Activated CD4-positive, CD25-positive, alpha-beta regulatory T cell (primary cell): ENCODE measurements around the gene MYO5A.
A peak's percentile ranks its signal among the peaks of the same experiment; 100 is the strongest.
"Not testable (repeated sequence)": the region's sequence is repeated elsewhere in the genome, so short reads cannot be mapped to it uniquely, and the experiment has no call there.

Source experiments
- DNase-seq, 4 experiments: peaks; one replicate each; lab custom pipeline; 2025; lab: John Stamatoyannopoulos, UW

Gene MYO5A

DNA sequence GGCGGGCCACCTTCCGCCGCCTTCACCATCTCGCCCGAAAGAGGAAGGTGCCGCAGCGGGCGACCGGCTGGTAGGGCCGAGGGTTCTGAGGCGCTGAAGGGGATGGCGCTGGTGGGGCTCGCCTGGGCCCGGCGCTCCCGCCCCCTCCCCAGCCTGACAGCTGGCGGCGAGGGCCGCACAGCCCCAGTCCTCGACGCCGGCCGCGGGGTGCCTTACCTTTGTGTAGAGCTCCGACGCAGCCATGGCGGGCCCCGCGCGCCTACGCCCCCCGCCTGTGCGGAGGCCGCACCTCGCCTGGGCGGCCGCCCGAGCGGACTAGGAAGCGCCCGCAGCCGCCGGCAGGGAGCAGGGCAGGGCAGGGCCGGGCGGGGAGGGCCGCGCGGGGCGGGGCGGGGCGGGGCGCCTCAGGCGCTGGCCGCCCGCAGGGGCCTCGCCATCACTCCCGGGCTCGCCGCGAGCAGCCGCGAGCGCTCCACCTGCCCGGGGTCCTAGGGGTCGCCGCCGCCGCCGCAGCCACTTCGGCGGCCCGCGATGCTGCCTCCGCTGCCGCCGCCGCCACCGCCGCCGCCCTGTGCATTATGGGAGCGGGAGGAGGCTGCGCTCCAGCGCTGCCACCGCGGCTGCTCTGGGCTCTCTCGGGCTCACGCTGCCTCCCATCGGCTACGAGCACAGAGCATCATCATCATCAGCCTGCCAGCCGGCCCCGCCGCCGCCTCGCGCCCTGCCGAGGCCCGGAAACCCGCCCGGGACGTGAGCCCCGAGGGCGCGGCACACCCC is at the start of gene MYO5A:
TSS of gene MYO5A (minus strand) at position 317 of the 777 bp plus-strand sequence. CDS start at position 243, 74 bp downstream.
- DNase-seq = peak; percentile 57 to 78 (median 66)

GRCh38 chr15:52576692-52577091 is 48.0 kb upstream of the MYO5A start:
- no peak for DNase-seq

DNA sequence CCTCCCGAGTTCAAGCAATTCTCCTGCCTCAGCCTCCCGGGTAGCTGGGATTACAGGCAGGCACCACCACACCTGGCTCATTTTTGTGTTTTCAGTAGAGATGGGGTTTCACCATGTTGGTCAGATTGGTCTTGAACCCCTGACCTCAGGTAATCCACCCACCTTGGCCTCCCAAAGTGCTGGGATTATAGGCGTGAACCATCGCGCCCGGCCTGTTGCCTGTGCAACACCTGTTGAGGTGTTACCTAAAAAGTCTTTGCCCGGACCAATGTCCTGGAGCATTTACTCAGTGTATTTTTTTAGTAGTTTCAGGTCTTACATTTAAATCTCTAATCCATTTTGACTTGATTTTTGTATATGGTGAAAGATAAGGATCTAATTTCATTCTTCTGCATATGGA is 46.9 kb upstream of the MYO5A start:
- not testable (repeated sequence) for DNase-seq

- DNase-seq = no peak
Observed at GRCh38 chr15:52575072-52575471, 46.4 kb upstream of the MYO5A start.

DNA sequence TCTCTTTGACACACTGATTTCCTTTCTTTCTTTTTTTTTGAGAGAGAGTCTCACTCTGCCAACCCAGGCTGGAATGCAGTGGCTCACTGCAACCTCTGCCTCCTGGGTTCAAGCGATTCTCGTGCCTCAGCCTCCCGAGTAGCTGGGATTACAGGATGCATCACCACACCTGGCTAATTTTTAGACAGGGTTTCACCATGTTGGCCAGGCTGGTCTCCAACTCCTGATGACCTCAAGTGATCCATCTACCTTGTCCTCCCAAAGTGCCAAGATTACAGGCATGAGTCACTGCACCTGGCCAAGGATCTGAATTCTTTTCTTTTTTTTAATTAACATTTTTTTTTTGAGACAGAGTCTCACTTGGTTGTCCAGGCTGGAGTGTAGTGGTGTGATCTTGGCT is 45.9 kb upstream of the MYO5A start:
- not testable (repeated sequence) for DNase-seq

DNA sequence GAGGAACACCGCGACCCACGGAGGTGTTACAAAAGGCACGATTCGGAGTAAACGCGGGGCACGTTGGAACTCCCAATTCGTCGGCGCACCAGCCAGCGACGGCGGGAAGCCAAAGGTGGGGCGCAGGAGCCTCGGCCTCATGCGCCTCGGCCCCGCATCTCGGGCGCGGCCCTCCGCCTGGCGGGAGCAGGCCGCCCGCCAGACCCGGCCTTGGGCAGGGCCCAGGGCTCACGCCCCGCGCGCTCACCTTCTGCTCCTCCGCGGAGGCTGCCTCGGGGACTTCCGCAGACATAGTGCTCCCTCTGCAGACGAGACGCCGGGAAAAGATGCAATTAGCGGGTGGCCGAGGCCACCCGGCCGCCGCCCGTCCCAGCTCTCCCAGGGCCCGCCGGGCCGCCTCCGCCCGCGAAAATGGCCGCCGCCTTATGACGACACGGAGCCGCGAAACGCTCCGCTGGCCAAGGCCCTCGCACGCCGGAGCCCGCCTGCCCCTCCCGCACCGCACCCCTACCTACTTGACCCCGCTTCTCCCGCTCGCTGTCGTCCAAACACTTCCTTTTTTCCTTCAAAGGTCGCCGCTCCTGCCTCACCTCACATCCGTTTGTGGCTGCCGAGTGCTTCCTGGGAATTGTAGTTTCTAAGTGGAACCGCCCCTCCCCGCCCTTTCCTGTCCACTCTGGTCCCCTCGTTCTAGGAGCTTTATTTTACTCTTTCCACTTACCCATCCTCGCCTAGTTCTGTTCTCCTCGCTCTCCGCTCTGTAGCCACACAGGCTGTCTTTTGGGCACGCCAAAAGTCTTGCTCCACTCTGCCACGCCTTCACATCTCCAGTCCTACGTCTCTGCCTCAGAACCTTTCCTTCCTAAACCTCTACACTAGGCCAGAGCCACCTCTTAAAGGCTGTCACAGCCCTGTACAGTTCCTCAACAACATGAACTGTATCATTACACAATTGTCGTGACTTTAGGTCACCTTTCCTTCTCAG is 40.2 kb upstream of the MYO5A start, which contains the start of gene ARPP19:
TSS of gene ARPP19 (minus strand) at position 430 of the 985 bp plus-strand sequence. CDS start at position 292, 138 bp downstream.
- peak; percentile 52 to 60 (median 58) for DNase-seq

GRCh38 chr15:52567871-52568600 is 39.4 kb upstream of the MYO5A start:
- peak in 3 of 4 experiments; percentile 10 to 25 (median 21) for DNase-seq

DNA sequence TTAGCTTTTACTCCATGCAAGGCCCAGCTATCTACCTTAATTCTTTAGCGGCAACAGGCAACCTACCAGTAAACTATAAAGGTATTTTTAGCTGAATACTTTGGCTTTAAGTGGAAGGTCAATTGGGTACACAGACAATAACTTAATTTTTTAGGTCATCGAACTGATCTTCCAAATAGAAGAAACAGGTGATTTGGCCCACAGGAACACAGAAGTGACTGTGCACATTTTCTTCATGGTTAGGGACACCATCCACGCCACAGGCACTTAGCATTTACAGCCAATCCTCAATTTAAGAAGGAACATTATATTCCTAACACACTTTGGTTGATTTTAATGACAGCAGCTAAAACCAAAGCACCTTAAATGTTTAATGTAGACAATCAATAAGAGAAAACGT is 38.2 kb upstream of the MYO5A start:
- no peak for DNase-seq

DNA sequence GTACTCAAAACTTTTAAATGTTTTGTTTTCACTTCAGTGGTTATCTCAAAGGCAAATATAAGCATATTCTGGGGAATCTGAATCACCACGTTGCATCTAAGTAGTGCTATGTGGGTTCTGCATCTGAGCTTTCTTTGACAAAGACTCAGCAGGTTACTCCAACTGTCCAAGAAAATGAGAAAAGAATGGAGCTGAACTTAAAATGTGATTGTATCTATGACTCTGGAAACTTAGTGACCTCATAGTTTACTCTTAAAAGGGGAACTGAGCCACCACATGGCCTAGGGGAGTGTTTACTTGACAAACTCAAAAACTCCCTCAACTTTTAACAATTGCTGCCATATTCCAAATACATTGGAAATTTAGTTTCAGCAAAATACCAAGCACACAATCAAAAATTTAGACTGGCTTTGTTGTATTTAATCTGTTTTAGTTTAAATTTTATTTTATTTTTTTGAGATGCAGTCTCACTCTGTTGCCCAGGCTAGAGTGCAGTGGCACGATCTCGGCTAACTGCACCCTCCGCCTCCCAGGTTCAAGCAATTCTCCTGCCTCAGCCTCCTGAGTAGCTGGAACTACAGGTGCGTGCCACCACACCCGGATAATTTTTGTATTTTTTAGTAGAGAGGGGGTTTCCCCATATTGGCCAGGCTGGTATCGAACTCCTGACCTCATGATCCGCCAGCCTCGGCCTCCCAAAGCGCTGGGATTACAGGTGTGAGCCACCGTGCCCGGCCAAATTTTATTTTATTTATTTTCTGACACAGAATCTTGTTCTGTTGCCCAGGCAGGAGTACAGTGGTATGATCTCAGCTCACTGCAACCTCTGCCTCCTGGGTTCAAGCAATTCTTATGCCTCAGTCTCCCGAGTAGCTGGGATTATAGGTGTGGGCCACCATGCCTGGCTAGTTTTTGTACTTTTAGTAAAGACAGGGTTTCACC is 37.0 kb upstream of the MYO5A start:
- not testable (repeated sequence) for DNase-seq

DNA sequence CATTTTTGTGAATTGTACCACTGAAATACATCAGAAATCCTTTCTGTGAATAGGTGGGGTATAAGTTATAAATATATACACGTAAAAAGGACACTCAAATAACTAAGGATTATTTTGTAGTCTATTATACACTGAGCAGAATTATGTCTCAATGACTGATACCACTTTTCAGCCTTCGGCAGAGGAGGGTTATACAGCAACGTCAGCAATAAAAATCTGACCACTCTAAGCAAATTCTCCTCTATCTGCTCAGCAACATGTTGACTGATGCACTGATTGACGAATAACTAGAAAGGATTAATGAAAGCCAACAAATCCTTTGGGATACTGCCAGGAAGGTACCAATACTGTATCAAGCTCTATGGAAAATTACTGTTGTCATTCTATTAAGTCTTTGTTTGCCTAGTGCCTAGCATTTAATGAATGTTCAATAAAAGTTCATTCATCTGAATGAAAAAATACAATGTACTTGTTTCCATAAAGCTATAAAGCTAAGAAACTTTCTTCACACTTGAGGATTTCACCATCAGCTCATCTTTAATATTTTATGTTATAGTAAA is 34.9 kb upstream of the MYO5A start:
- no peak for DNase-seq

- DNase-seq = peak in 1 of 4 experiments; percentile 7
Observed at GRCh38 chr15:52559575-52559974, 30.9 kb upstream of the MYO5A start.

DNA sequence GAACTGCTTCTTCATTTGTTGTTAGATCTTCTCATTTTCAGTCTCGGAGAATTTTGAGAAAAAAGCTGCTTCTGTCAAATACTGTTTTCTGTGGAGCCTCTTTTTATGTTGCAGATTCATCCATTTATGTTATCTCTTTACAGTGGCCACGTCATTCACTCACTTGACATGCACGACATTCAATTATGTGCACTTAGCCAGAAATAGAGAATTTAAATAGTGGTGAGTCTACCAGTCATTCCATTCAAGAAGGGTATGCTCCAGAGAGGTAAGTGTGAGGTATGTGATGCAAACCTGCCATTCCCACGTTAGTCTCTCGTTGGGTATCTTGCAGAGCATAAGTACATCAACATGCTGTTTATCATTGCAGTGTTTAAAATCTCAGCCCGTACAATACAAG is 30.3 kb upstream of the MYO5A start:
- DNase-seq = no peak

DNA sequence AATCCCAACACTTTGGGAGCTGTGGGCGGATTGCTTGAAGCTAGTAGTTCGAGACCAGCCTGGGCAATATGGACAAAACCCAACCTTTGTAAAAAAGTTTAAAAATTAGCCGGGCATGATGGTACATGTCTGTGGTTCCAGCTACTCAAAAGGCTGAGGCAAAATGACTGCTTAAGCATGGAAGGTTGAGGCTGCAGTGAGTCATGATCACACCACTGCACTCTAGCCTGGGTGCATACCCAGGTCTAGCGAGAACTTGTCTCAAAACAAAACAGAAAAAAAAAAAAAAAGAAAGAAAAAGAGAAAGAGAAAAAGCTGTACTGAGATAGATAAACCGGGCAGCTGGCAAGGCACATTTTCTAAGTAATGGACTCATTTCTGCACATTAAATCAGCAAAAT is 29.5 kb upstream of the MYO5A start:
- peak in 3 of 4 experiments; percentile 3 to 10 (median 6) for DNase-seq

- no peak for DNase-seq
Observed at GRCh38 chr15:52557274-52557641, 28.6 kb upstream of the MYO5A start.

GRCh38 chr15:52556524-52557273 is 28.0 kb upstream of the MYO5A start:
- DNase-seq = no peak

DNA sequence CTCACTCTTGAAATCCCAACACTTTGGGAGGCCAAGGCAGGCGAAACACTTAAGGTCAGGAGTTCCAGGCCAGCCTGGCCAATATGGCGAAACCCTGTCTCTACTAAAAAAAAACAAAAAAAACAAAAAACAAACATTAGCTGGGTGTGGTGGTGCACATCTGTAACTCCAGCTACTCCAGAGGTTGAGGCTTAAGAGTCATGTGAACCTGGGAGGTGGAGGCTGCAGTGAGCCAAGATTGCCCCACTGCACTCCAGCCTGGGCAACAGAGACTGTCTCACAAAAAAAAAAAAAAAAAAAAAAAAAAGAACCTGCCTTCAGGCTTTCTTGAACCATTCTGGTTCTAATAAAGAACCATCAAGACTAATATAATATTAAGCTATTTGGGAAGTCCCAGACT is 23.6 kb upstream of the MYO5A start:
- no peak for DNase-seq

GRCh38 chr15:52551762-52552161 is 23.1 kb upstream of the MYO5A start:
- DNase-seq = no peak

GRCh38 chr15:52551186-52551585 is 22.5 kb upstream of the MYO5A start:
- not testable (repeated sequence) for DNase-seq

DNA sequence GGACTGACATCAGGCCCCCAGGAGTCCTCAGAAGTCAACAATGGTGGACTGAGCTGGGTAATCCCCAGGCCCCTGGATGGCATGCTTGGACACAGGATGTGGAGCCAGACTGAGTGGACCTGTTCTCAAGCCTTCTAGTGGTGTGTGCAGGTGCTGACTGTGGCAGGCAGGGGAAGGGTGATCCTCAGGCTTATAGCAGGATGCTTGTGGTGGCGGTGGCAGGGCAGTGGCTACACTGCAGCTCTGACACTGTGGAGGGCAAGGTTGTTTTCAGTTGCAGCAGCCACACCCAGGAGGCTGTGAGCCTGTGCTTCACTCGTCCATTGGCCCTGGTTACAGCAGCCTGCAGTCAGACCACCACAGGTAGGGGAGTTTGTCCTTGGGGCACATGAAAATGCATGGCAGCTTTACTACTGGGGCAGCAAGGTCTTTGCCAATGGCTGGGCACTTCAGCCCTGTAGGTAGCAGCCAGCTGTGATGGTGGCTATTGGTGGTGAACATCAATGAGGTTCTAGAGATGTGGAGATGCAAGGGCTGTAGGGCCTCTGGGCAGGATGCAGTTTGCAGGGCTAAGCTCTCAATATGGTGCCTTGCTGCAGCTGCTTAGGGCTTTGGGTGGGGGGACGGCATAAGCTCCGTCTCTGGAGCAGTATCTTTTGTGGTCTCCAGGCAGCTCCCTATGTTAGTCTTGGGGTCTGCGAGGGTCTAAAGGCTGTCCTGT is 17.5 kb upstream of the MYO5A start:
- no peak for DNase-seq
